ENCODE results near the gene NSDHL. TPM values are rescaled to one million over a fixed set of nuclear protein-coding genes. Genes with fewer than 3 reads are reported as not detected.

The NSDHL gene
- total RNA-seq, 1 experiment from 2014 or later, result 55.1 TPM

DNA sequence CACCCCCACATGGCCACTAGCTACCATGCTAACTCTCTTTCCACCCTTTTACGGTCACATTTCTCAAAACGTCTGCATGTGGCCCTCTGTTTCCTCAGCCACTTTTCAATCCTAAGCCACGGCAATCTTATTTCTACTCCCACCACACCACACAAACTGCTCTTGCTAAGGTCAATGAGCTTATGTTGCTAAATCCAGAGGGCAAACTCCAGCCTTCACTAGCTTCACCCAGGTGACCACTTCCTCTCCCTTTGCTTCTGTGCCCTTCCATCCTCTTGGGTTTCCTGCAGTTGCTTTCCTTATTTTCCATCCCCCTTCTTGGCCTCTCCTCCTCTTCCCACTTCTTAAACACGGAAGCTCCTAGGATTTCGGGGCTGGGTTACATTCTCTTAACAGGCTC is 16.8 kb upstream of the NSDHL start:
- H3K4me2 ChIP-seq, result no peak overlapping the region
- H2AFZ ChIP-seq, result no peak overlapping the region
- H4K20me1 ChIP-seq (ENCODE audit: insufficient read depth), result no peaks in the 10 kb centered on the region; the same call in 1 of the 2 replicates
- no peak overlapping the region for H3K27ac ChIP-seq
- ChIA-PET CTCF (interaction anchor here (0.5 to 0.7 kb wide), 3 partner anchors 92 to 1078 kb away, joined by 3 to 6 read pairs (median 5); no protein-coding TSS in a partner anchor), POLR2A (ENCODE audit: unreplicated experiment) (no interaction called here)
- no peaks in the 10 kb centered on the region; the same call in 1 of the 2 replicates for H3K36me3 ChIP-seq (ENCODE audit: low read depth)
- TF ChIP-seq, protein P1, sequence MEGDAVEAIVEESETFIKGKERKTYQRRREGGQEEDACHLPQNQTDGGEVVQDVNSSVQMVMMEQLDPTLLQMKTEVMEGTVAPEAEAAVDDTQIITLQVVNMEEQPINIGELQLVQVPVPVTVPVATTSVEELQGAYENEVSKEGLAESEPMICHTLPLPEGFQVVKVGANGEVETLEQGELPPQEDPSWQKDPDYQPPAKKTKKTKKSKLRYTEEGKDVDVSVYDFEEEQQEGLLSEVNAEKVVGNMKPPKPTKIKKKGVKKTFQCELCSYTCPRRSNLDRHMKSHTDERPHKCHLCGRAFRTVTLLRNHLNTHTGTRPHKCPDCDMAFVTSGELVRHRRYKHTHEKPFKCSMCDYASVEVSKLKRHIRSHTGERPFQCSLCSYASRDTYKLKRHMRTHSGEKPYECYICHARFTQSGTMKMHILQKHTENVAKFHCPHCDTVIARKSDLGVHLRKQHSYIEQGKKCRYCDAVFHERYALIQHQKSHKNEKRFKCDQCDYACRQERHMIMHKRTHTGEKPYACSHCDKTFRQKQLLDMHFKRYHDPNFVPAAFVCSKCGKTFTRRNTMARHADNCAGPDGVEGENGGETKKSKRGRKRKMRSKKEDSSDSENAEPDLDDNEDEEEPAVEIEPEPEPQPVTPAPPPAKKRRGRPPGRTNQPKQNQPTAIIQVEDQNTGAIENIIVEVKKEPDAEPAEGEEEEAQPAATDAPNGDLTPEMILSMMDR (conservative IDR thresholded peaks at IDR 0.05), result no peak
- no peak for TF ChIP-seq EZH2 (IDR thresholded peaks at IDR 0.05; ENCODE audit: low read depth)
- intact Hi-C loops (cut with micrococcal nuclease; ENCODE audit: unreplicated experiment), result no loop called here
- no peaks in the 10 kb centered on the region for H3K4me1 ChIP-seq (replicated peaks; ENCODE audit: insufficient read depth)
- no peak for DNase-seq
- no peak overlapping the region for H3K4me3 ChIP-seq
- H3K79me2 ChIP-seq (ENCODE audit: low read depth), result no peaks in the 10 kb centered on the region
- H3F3A ChIP-seq (ENCODE audit: insufficient read depth, low read depth), result 0 out of 2 replicates have a peak, but pooled peaks cover 6% of the 10 kb centered on the region
- BruUV-seq (replicated peaks), result no TSS peak
- H3K9me3 ChIP-seq (ENCODE audit: insufficient read depth, low read depth), result no peaks in the 10 kb centered on the region
- H3K27me3 ChIP-seq (ENCODE audit: insufficient read depth, low read depth), result no peaks in the 10 kb centered on the region
- no peaks in the 10 kb centered on the region for H3K9me2 ChIP-seq (ENCODE audit: insufficient read depth)

DNA sequence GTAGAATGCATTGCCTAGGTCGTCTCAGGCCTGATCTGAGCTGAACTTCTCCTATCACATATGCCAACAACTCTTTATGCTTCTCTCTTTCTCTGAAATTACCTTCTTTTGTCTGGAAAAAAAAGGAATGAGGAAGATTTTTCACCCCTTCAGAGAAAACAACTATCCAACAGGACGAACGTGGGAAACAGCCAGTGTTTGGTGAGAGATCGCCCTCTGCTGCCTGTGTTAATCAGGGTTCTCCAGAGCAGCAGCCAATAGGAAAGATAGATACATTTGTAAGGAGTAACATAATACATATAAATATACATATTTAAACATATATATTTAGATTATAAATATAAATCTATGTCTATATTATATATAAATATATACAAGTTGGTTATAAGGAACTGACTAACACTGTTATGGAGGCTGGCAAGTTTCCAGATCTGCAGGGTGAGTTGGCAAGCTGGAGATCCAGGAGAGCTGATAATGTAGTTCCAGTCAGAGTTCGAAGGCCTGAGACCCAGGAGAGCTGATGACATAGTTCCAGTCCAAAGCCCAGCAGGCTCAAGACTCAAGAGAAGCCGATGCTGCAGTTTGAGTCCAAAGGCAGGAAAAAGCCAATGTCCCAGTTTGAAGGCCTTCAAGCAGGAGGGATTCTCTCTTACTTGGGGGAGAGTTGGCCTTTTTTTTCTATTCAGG is 13.6 kb upstream of the NSDHL start:
- Histone ChIP-seq H3K4me2 (no peak overlapping the region), H3K4me1 (replicated peaks; ENCODE audit: insufficient read depth) (no peaks in the 10 kb centered on the region), H3K4me3 (no peak overlapping the region), H3K27ac (no peak overlapping the region), H4K20me1 (ENCODE audit: insufficient read depth) (no peaks in the 10 kb centered on the region), H3K79me2 (ENCODE audit: low read depth) (no peaks in the 10 kb centered on the region), H3F3A (ENCODE audit: insufficient read depth, low read depth) (0 out of 2 replicates have a peak, but pooled peaks cover 6% of the 10 kb centered on the region), H2AFZ (no peak overlapping the region), H3K27me3 (ENCODE audit: insufficient read depth, low read depth) (no peaks in the 10 kb centered on the region), H3K9me2 (ENCODE audit: insufficient read depth) (no peaks in the 10 kb centered on the region), H3K36me3 (ENCODE audit: low read depth) (no peaks in the 10 kb centered on the region), H3K9me3 (ENCODE audit: insufficient read depth, low read depth) (no peaks in the 10 kb centered on the region)
- ChIA-PET POLR2A (ENCODE audit: unreplicated experiment) (no interaction called here), CTCF (no interaction called here)
- intact Hi-C loops (cut with micrococcal nuclease; ENCODE audit: unreplicated experiment), result loop anchor here (1.0 kb wide), 2 partner anchors 175 to 1068 kb away; no protein-coding TSS in a partner anchor
- BruUV-seq (replicated peaks), result no TSS peak
- TF ChIP-seq, protein P1 (conservative IDR thresholded peaks at IDR 0.05), result peak; percentile 78
- no peak for TF ChIP-seq EZH2 (IDR thresholded peaks at IDR 0.05; ENCODE audit: low read depth)
- peak in 1 of 2 experiments; percentile 37 for DNase-seq

- no TSS peak for BruUV-seq (replicated peaks)
- CTCF ChIA-PET, result interaction anchor here (0.6 kb wide), 2 partner anchors 84 to 1070 kb away, joined by 6 to 8 read pairs; no protein-coding TSS in a partner anchor
Measured at GRCh38 chrX:152818356-152818755, 12.5 kb upstream of the NSDHL start.

More at GRCh38 chrX:152818356-152818755, 12.5 kb upstream of the NSDHL start:
- no peaks in the 10 kb centered on the region for H3K79me2 ChIP-seq (ENCODE audit: low read depth)
- H3K9me3 ChIP-seq (ENCODE audit: insufficient read depth, low read depth), result no peaks in the 10 kb centered on the region
- no peak overlapping the region for H3K27ac ChIP-seq
- no peaks in the 10 kb centered on the region for H3K4me1 ChIP-seq (replicated peaks; ENCODE audit: insufficient read depth)
- TF ChIP-seq EZH2 (IDR thresholded peaks at IDR 0.05; ENCODE audit: low read depth), result no peak
- TF ChIP-seq, protein P1 (conservative IDR thresholded peaks at IDR 0.05), result no peak
- POLR2A ChIA-PET (ENCODE audit: unreplicated experiment), result no interaction called here
- H3K4me2 ChIP-seq, result no peak overlapping the region
- H3K4me3 ChIP-seq, result no peak overlapping the region
- no peaks in the 10 kb centered on the region for H3K36me3 ChIP-seq (ENCODE audit: low read depth)
- peaks cover 6% of the 10 kb centered on the region; the same call in 1 of the 2 replicates for H3F3A ChIP-seq (ENCODE audit: insufficient read depth, low read depth)
- DNase-seq, result no peak
- intact Hi-C loops (cut with micrococcal nuclease; ENCODE audit: unreplicated experiment), result no loop called here
- no peaks in the 10 kb centered on the region for H3K9me2 ChIP-seq (ENCODE audit: insufficient read depth)
- no peaks in the 10 kb centered on the region for H4K20me1 ChIP-seq (ENCODE audit: insufficient read depth)
- no peak overlapping the region for H2AFZ ChIP-seq
- H3K27me3 ChIP-seq (ENCODE audit: insufficient read depth, low read depth), result no peaks in the 10 kb centered on the region
